Epithelial cell of proximal tubule (primary cell): ENCODE results near the gene ETS1. TPM values are rescaled to one million over a fixed set of nuclear protein-coding genes. Genes with fewer than 3 reads are reported as not detected.

Experiments
- DNase-seq: peaks from one replicate; pipeline ENCODE4 v3.0.0-alpha.2; 2011; ENCODE audit warnings: low read depth
- H3K4me3 ChIP-seq: 2 replicates; pipeline ENCODE4 v1.5.1; 2011; ENCODE audit warnings: low read depth, mild to moderate bottlenecking, low read length
- CTCF ChIP-seq: conservative IDR thresholded peaks from 2 replicates; pipeline ENCODE4 v1.5.1; 2012; ENCODE audit warnings: low read depth, mild to moderate bottlenecking, low read length
- total RNA-seq: library from RNA; depleted of rRNA; stranded (reverse); fragments of >200 nt; gene quantifications from 2 replicates; pipeline ENCODE4 v1.2.3, GENCODE V29; 2015

ETS1 gene
- total RNA-seq, 1 donor from 2014 or later = 76.5 TPM

- DNase-seq = peak; percentile 81
- no peak for TF ChIP-seq CTCF
- no peak overlapping the region for H3K4me3 ChIP-seq
Measured at GRCh38 chr11:128503245-128503991, 83.9 kb downstream of the ETS1 start.

GRCh38 chr11:128502726-128503125 is 84.6 kb downstream of the ETS1 start:
- TF ChIP-seq CTCF = no peak
- no peak overlapping the region for H3K4me3 ChIP-seq
- no peak for DNase-seq

DNA sequence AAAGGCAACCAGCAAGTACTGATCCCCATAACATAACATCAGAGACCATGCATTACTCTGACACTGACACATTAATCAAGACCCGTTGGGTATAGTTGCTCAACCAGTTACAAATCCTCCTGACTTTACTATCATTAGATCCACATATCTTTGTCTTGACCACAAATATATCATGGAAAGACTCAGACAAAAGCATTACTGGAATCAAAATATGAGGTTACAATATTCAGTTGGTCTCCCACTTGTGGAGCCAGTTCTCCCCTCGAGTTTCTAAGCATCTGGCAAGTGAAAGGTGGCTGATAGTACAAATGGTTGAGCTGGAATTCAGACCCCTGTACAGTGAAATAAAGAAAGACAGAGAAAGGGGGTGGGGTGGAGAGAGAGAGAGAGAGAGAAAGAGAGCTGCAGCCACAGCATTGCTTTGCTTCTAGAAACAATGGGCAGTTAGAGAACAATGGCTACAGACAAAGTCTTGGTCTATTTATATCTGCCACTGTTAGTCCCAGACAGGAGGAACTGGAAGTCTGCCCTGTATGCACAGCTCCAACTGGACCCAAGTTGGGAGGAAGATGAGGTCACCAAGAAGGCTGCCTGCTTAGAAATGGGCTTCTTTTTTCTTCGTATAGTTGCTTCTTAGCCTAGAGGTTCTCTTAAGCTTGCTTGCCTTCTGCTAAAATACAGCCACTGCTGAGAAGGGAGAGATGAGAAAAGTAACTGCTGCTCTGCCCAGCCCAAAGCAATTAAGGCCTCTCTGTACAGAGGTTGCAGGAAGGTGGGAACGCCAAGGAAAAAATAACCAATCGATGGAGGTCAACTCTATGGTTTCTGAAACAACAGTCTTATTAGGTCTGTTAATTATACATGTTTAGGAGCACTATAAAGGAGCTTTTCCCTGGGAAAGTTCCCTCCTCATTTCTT is 85.5 kb downstream of the ETS1 start:
- no peak overlapping the region for H3K4me3 ChIP-seq
- DNase-seq = no peak

GRCh38 chr11:128501008-128501407 is 86.3 kb downstream of the ETS1 start:
- no peak overlapping the region for H3K4me3 ChIP-seq
- TF ChIP-seq CTCF = no peak
- no peak for DNase-seq

More for the DNA sequence above, 85.5 kb downstream of the ETS1 start:
- TF ChIP-seq CTCF = no peak

GRCh38 chr11:128500493-128500892 is 86.9 kb downstream of the ETS1 start:
- DNase-seq = no peak
- H3K4me3 ChIP-seq = no peak overlapping the region
- no peak for TF ChIP-seq CTCF

- no peak for DNase-seq
Measured at GRCh38 chr11:128499613-128500253, 87.6 kb downstream of the ETS1 start.

More at GRCh38 chr11:128499613-128500253, 87.6 kb downstream of the ETS1 start:
- TF ChIP-seq CTCF = no peak
- H3K4me3 ChIP-seq = no peak overlapping the region
